ENCODE data around the gene FMO2. TPM values are rescaled to one million over a fixed set of nuclear protein-coding genes. Genes with fewer than 3 reads are reported as not detected.

The FMO2 gene
- total RNA-seq, 2 donors from 2014 or later: 0.76 to 1.4 TPM

DNA sequence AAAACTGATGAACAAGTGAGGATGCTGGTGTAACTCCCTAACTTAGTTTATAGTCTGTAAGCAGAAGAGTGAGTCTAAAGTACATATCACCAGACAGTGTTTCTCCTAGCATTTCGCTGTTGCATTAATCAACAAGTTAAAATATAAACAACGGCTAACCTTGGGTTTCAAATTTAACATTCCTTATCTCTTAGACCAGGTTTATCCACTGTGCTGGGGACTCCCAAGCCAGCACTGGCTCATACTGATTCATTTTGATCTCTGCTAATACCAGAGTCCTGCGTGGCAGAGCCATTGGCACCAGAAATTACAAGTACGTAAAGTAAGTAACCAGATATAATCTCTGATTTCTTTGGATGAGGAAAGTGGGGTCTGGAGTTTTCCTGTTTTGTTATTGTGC is 63.2 kb downstream of the FMO2 start, which contains the start of gene FMO1:
Gene FMO1, plus strand, starts transcription at position 193 of the 400 bp plus-strand sequence. CDS start 9,594 bp downstream, outside the sequence.
- DNase-seq: no peak
- no peak for ATAC-seq
- intact Hi-C loops (cut with DNase I, micrococcal nuclease): loop anchor here in 1 of 2 donors (10.0 kb wide), 1 partner anchor 66 kb away; the partner anchor contains the start of gene FMO4

DNA sequence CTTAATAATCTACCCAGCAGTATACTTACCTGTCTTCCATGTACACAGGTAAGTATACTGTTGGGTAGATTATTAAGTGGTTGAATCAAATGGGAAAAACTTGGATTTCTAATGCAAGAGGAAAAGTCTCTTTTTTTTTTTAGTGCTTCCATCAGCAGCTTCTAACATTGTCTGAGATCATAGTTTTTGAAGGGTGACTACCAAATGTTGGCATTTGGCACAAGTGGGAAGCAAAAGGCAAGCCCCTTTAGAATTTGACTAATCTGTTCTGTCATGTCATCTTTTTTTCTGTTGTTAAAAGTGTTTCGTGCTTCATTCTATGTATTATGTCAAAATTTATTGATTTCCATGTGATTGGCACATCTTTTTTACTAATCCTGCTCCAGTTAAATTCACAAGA is 63.7 kb downstream of the FMO2 start:
- ATAC-seq: no peak
- intact Hi-C loops (cut with DNase I, micrococcal nuclease): loop anchor here in 1 of 2 donors (10.0 kb wide), 1 partner anchor 66 kb away; the partner anchor contains the start of gene FMO4
- DNase-seq: no peak

DNA sequence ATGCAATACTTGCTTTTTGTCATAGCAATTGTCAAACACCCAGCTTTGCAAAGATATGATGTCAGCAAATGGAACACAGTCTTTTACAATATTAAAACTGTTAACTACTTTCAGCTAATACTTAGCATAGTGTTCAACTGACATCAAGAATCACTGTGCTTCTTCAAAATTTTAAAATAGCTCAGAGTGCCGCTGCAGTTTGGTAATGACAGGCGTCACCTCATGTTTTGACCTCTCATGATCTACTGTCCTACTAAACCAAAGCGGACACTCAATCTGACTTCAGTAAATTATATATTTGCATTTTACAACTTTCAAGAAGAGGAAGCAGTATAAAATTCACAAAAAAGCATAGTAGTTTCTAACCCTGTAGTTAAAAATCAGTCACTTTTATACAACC is 65.2 kb downstream of the FMO2 start:
- DNase-seq (no peak), ATAC-seq (no peak)
- intact Hi-C loops (cut with DNase I, micrococcal nuclease): no loop called here

DNA sequence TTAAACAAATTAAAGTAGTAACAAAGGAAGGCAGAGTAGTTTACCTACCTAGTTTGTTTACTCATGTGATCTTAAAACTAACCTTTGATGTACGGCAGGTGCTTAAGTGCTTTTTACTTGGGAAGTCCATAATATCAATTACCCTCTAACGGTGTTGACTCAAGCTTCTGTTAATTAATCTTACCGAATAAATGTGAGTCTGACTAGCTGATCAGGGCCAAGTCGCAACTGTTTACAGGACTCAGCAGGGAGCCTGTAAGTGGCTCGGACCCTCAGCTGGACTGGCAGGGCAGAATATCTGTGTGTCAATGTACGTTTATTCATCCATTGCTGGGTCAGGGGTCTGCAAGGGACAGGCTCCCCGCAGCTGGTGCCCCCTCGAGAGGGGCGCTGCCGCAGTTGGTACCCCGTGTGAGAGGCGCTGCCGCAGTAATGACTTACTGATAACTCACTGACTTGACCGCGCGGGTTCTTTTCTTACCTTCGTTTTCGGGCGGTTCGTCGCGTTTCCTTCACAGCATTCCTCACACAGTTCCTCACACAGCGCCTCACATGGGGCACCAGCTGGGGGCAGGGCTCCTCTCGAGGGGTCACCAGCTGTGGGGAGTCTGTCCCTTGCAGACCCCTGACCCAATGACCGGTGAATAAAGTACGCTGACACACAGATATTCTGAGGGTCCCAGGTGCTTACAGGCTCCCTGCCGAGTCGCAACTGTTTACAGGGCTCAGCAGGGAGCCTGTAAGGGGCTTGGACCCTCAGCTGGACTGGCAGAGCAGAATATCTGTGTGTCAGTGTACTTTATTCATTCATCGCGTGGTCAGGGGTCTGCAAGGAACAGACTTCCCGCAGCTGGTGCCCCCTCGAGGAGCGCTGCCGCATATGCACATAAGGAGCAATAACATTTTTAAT is 66.2 kb downstream of the FMO2 start:
- intact Hi-C loops (cut with DNase I, micrococcal nuclease): no loop called here
- ATAC-seq: peak; percentile 77

DNA sequence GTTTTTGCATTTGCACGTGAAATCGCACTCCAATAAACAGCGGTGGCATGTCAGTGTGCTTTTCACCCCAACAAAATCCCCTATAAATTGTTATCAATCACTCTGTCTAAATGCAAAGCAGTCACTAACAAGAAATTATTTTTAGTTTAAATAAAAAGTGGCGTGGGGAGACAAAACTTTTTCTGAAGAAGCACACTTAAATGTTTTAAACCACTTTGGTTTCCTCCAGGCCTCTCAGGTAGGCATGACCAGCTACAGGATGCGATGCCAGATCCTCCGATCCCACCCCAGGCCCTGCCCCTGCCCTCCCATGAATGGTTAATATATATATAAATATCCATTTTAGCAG is 66.8 kb downstream of the FMO2 start:
- intact Hi-C loops (cut with DNase I, micrococcal nuclease): no loop called here
- ATAC-seq (no peak), DNase-seq (no peak)

More for the DNA sequence above, 66.2 kb downstream of the FMO2 start:
- peak; percentile 44 to 57 for DNase-seq

DNA sequence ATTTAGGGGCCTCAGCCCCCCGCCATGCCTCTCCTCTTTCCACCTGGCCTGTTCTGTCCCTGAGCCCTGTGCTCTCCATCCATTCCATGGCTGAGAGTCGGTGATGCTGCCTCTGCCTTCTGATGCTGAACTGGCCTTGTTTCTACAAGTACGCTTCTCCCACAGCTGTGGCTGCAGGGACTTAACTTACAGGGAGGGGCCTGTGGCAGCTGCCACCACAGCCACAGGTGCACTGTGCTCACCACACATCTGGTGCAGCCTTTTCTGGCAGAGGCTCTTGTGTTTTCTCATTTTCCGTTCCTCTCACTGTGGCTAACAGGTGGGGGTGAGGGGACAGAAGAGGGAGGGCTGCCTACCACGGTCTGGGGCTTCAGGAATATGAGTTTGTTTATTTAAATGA is 67.4 kb downstream of the FMO2 start:
- ATAC-seq: no peak
- DNase-seq: peak; percentile 24 to 50
- intact Hi-C loops (cut with DNase I, micrococcal nuclease): no loop called here

DNA sequence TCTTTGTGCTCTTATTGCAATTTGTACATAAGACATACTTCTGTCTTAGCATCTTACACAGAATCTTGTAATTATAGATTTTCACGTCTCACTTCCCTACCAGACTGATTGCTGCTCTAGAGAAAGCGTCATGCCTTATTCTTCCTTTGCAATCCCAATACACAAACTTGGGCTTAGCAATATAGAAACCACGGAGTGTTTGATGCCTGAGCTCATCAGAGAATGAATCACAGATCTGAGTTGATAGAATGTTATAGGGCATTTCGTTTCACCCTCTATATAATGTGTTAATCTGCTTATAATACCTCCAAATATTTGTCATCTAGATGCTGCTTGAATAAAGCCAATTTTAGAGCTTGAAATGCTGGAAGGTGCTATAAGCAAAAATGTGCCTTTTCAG is 69.8 kb downstream of the FMO2 start:
- intact Hi-C loops (cut with DNase I, micrococcal nuclease): no loop called here
- no peak for ATAC-seq
- DNase-seq: no peak

DNA sequence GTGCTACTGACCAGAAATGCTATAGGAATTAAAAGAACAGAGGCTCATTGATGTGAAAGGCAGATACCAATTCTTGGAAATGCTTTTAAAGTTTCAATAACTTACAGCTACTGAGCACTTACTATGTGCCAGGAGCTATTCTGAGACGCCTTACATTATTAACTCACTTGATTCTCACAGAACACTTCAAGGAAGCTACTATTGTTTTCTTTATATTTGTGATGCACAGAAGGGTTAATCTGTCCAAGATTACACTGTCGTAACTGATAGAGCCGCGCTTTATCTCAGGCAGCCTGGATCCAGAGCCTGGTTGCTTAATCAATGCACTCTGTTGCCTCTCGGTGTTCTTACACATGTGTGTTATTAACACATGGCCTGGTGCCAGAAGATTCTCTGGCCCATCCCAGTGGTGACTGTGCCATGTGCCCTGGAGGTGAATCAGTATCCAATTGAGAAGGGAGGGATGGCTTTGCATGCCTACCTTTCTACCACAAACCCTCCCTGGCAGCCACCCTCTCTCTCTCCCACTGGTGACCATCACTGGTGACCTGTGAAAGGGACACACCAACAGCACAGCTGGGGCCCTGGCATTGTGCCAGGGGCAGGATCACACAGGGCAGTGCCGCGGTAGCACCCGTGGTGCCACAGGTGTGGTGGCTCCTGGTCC is 72.0 kb downstream of the FMO2 start:
- intact Hi-C loops (cut with DNase I, micrococcal nuclease): no loop called here
- ATAC-seq (peak; percentile 93), DNase-seq (peak; percentile 62 to 63)

DNA sequence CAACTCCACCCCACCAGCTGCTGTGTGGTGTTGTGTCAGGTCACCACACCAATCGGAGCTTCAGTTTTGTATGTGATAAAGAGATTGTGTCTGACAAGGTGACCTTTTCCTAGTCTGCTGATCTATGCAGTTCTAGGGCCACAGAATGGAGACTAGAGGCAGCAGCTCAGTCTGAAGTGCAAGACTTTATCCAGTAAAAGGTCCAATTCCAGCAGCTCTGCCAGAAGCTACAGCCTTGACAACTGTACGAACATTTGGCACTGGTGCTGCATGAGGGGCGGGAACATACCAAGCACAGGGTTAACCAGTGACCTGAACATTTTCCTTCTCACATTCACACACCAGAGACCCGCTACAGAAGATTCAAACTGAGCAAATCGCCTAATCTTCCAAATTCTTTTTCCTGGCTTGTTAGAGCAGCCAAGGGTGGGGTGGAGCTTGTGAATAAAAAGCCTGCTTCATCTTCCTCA is 72.5 kb downstream of the FMO2 start:
- intact Hi-C loops (cut with DNase I, micrococcal nuclease): no loop called here
- no peak for DNase-seq
- ATAC-seq: no peak

DNA sequence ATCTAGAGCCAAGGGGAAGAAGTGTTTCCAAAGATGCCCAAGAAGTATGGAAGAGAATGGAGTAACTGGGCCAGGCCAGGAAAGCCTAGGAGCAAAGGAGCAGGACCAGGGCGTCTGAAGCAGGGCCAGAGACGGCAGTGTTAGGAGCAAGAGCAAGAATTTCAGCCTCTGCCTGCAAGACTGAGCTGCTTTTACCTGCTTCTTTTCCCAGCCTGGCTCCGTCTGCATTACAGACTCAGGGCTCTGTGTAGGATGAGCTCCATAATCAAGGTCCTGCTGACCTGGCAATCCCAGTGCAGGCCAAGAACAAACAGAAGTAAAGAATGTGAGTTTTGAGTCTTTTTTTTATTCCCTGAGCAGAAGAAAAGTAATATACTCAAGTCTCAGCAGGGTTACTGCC is 73.3 kb downstream of the FMO2 start:
- intact Hi-C loops (cut with DNase I, micrococcal nuclease): no loop called here
- no peak for ATAC-seq
- DNase-seq: no peak

DNA sequence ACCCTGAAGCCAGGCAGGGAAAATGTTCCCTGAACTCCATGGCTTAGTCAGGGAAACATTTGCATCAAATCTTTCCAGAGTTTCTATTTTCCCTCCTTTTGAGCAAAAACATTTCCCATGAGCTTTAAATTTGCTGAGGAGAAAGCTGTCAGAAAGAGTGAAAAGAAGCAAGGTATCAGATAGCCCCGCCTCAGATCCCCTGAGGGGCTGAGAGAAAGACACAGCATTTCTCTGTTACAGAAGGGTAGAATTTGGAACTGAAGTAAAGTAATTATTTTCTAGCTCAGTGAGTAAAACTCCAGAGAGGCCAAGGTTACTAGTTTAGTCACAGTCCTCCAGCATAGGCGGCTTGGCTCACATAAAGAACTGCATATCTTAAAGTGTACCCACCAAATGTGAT is 73.8 kb downstream of the FMO2 start:
- ATAC-seq (no peak), DNase-seq (no peak)
- intact Hi-C loops (cut with DNase I, micrococcal nuclease): no loop called here

Other genes with a start within 250 kb of the FMO2 start
- not detected for gene MROH9, start 249.8 kb upstream of the FMO2 start, total RNA-seq
- under 1 TPM in 1 of 2 donors, not detected in 1; 0.42 TPM for gene FMO3, start 94.4 kb upstream of the FMO2 start, total RNA-seq
- under 1 TPM in 1 of 2 donors, not detected in 1; 0.21 TPM for gene FMO1, start 63.2 kb downstream of the FMO2 start, total RNA-seq
- gene FMO4, start 128.9 kb downstream of the FMO2 start, total RNA-seq: 10 to 100 TPM in 1 of 2 donors, 1 to 10 TPM in 1; 6.7 to 14.5 TPM